ENCODE results near the gene MRPS12.
"Not testable (repeated sequence)": the region's sequence is repeated elsewhere in the genome, so short reads cannot be mapped to it uniquely, and the experiment has no call there.

MRPS12 gene

DNA sequence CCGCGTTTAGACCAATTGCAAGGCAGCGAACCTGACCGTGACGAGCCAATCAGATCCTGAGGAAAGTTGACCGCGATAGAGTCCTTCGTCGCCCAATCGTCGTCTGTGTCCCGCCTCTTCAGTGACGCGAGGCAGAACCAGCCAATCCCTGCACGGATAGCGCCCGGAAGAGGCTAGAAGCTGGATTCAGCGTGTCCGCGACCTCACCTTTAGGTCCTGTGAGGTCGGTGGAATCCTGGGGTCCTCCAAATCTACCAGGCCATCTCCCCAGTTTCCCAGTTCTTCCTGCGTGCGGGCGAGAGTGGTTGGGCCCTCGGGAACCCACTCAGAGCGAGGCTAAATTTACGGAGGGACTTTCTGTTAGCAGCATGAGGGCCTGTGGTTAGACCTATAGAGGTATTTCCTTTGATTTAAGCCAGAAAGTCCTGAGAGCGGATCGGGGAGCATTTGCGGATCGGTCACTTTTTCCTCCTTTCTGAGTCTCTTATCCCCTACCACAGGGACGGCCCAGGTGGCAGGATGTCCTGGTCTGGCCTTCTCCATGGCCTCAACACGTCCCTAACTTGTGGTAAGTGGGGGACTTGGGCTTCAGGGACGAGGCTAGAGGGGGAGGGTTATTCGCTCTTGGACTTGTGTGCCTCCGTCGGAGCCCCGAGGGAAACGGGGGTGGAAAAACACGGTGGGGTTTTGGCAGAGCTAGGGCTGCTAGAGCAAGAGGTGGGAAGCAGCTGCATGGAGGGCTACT is at the start of gene MRPS12:
TSS of gene MRPS12 (plus strand) at position 169 of the 745 bp plus-strand sequence. CDS start at position 520, 351 bp downstream.
- peak; percentile 93 to 98 for DNase-seq (ENCODE audit: extremely low read depth in 1 of 2, low read depth in 1 of 2)

DNA sequence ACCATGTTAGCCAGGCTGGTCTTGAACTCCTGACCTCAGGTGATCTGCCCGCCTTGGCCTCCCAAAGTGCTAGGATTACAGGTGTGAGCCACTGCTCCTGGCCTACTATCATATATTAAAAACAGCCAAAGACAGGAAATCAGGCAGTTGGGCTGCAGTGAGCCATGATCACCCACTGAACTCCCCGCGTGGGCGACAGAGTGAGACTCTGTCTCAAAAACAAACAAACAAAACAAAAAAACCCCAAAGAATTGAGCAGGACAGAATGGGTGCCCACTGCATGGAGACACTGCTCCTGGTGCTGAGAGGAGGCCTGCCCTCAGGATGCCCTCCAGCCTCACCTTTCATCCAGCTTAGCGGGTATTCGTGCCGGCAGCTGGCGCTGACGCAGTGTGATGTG is 47.5 kb upstream of the MRPS12 start:
- no peak for DNase-seq (ENCODE audit: extremely low read depth in 1 of 2, low read depth in 1 of 2)

DNA sequence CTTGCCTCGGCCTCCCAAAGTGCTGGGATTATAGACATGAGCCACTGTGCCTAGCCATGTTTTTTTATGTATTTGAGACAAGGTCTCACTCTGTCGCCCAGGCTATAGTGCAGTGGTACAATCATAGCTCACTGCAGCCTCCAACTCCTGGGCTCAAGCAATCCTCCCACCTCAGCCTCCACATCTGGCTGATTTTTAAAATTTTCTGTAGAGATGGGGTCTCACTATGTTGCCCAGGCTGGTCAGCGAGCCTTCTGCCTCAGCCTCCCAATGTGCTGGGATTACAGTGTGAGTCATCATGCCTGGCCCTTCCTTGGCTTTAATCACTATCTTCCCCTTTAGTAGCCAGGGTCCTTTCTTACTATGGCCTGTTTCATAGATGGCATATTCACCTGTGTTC is 46.1 kb upstream of the MRPS12 start:
- not testable (repeated sequence) for DNase-seq (ENCODE audit: extremely low read depth in 1 of 2, low read depth in 1 of 2)

DNA sequence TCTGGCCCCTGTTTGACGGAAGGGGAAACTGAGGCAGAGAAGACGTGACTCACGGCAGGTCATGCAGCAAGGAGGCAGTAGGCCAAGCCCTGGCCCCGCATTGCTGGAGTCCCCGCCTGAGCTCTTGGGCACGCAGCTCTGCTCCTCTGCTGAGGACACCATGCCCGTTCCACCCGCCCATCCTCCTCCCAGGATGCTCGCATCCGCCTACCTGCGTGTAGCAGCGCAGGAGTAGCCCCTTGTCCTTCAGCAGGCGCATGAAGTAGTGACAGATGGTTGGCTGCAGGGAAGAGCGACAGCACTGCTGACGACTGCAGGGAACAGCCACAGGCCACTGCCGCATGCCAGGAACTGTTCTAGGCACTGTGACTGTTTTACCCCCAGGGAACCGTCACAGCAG is 41.9 kb upstream of the MRPS12 start:
- no peak for DNase-seq (ENCODE audit: extremely low read depth in 1 of 2, low read depth in 1 of 2)

DNA sequence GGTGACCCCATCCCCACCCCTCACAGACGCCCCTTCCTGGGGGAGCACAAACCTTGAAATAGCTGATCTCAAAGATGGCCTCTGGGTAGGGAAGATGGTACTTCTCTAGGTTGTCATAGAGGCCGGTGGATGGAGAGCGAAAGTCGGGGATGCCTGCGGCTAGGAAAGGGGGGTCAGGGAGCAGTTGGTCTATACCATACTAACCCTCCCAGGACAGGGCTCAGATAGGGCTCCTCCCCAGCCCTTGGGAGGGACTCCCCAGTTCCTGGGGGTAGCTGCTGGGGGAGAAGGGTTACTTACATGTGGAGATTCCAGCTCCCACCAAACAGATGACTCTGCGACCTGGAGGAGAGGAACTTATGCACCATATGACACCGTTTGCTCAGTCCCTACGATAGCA is 40.9 kb upstream of the MRPS12 start:
- no peak for DNase-seq (ENCODE audit: extremely low read depth in 1 of 2, low read depth in 1 of 2)

DNA sequence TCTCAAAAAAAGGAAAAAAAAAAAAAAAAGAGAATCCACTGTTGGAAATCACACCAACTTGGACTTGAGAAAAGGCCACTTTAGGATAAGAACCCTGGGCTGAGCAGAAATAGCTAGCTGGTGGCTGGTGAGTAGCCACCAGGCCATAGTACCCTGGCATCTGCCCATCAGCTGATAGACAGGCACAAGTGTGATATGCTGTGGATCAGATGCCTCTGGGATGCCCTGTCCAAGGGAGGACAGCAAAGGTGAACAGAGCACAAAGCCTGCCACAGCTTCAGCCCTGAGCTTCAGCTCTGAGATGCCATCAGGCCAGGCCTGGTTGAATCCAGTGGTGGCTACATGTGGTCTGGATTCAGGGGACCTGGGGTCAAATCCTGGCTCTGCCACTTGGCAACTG is 40.1 kb upstream of the MRPS12 start:
- DNase-seq (ENCODE audit: extremely low read depth in 1 of 2, low read depth in 1 of 2), result no peak

DNA sequence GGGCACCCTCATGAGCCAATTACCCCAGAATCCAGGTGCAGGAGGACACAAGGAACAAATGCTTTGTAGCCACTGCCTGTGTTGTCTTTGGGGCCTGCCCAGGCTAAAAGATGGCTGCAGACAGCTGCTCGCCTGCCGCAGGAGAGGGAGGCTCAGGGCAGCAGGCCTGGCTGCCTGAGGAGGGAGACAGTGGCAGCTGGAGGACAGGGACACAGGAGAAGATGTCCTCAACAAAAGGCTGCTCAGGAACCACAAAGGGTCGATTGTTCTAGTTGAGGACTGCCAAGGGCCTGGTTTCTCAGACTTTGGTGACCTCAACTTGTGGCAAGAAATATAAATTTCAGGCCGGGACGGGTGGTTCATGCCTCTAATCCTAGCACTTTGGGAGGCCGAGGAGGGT is 39.0 kb upstream of the MRPS12 start:
- DNase-seq (ENCODE audit: extremely low read depth in 1 of 2, low read depth in 1 of 2), result no peak

DNA sequence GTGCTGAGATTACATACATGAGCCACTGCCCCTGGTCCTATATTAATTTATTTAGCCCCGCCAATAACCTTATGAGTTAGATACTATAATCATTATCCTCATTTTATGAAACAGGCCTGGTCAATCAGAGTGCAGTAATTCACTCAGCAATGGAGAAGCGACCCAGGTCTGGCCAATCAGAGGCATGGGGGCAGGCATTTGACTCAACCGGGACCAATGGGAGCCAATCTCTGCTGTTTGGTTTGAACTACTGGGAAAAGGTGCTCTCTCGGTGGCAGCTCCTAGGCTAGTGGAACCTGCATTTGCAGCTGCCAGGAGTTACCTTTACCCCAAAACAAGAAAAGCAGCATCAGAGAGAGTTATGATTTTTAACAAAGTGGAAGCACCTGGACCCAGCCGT is 37.9 kb upstream of the MRPS12 start:
- no peak for DNase-seq (ENCODE audit: extremely low read depth in 1 of 2, low read depth in 1 of 2)

DNA sequence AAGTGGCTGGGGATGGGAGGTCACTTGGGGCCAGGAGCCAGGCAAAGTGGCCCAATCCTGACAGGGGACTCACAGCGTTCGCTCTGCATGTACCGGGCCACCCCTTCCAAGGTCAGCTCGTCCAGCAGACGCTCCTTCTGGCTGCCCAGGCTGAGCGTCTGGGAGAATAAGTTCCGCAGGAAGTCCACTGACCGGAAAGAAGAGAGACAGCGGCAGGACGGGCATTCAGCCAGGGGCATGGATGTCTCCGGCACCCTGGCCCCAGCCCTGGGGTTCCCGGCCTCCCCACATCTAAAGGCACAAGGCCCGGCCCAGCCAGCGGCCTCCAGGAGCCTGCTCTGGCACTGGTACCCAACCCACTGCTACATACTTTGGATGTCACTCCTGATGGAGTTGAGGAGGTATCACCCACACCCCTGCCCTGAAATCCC is 37.4 kb upstream of the MRPS12 start:
- DNase-seq (ENCODE audit: extremely low read depth in 1 of 2, low read depth in 1 of 2), result no peak

DNA sequence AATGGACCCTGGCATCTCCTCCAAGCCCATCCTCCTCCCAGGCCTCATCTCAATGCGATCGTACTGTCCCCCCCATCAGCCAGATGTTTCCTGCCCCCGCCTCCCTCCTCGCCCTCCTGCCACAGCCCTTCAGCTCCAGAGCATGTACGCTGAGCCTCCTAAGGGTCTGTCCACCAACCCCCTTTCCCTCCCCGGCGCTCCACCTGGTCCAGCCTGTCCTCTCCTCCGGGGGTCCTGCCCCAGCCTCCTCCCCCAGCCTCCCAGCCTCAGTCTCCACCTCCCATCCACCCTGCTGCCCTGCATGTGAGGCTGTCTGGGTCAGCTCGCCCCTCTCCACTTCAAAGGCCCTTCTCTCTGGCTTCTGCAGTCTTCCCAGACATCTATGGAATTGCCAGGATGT is 35.8 kb upstream of the MRPS12 start:
- DNase-seq (ENCODE audit: extremely low read depth in 1 of 2, low read depth in 1 of 2), result no peak

DNA sequence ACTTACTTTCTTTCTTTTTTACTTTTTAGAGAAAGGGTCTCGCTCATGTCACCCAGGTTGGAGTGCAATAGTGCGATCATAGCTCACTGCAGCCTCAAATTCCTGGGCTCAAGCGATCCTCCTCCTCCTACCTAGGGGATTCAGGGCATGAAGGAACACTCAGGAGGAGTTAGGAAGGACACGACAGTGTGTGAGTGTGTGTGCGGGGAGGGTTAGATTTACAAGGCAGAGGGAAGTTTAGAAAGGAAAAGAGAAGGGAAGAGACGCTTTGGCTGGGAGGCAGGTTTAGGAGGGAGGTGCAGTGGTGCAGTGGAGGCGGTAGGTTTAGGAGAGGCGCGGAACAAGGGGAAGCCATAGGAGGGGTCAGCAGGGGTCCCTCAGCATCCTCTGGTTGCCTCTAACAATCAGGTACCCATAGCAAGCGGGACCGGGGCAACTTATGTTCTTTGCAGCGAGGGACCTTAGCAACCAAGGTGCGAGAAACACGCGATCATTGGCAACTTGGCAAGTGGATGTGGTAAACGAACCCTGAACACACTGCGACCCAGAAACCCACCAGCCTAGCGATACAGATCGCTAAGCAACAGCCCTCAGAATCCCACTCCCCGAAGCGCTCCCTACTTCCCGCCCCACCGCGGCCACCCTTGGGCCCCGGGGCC is 31.8 kb upstream of the MRPS12 start:
- DNase-seq (ENCODE audit: extremely low read depth in 1 of 2, low read depth in 1 of 2), result no peak

DNA sequence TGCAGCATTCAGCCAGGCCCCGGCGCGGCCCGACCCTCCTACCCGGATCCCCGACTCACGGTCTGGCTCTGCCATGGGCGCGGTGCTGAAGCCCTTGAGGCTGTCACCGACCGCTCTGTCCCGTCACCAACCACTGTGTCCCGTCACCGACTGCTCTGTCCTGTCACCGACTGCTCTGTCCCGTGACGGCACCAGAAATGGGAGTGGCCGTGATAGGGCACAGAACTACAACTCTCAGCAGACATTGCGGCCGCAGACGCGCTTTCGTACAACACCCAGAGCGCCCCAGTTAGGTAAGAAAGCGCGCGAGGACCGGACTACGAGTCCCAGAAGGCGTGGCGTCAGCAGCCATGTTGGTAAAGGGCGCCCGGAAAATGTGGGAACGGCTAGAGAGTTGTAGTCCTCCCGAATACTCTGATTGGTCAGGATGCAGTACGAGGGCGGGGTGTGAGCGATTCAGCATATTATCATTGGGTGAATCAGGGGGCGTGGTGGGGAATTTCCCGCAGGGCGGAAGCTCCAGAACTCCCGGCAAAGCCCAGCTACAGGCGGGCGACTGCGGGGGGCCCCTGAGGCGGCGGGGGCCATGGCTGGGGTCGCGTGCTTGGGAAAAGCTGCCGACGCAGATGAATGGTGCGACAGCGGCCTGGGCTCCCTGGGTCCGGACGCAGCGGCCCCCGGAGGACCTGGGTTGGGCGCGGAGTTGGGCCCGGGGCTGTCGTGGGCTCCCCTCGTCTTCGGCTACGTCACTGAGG is 31.1 kb upstream of the MRPS12 start, which contains the start of the genes NFKBIB and SIRT2:
TSS of gene NFKBIB (plus strand) at position 523 of the 755 bp plus-strand sequence. CDS start at position 587, 64 bp downstream.
TSS of gene SIRT2 (minus strand) at position 172 of the 755 bp plus-strand sequence. CDS start at position 75, 97 bp downstream.
- peak; percentile 95 to 100 for DNase-seq (ENCODE audit: extremely low read depth in 1 of 2, low read depth in 1 of 2)

DNA sequence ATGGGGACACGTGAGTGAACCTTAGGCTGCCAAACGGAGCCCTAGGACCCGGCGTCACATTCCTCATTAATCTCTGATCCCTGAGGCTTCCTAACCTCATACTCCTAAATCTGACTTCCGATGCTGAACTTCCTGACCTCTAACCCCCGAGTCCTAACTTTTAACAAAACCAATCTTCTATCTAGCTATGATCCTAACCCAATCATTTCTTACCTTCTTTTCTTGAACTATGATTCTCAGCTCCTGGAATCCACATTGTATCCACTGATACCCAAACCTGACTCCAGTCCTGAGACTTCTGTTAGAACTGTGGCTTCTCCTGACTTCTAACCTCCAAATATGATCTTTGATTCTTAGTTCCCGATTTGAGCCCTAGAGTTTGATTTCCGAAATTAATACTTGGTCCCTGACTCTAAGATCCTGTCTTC is 30.5 kb upstream of the MRPS12 start:
- DNase-seq (ENCODE audit: extremely low read depth in 1 of 2, low read depth in 1 of 2), result no peak

DNA sequence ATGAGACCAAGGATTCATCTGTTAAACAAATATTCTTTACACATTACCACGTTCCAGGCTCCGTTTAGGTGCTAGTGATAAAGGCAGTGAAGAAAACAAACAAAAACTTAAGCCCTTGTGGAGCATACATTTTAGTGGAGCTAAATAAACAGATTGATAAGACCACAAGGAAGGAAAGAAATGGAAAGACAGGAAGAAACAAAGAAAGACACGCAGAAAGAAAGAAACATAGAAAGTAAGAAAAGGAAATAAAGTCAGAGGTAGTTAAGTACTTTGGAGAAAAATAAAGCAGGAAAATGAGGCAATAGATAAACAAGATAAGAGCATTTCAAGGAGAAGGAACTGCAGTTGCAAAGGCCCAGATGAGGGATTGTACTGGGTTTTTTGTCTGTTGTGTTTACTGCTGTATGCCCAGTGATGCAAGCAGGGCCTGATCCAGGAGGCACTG is 30.0 kb upstream of the MRPS12 start:
- DNase-seq (ENCODE audit: extremely low read depth in 1 of 2, low read depth in 1 of 2), result no peak

DNA sequence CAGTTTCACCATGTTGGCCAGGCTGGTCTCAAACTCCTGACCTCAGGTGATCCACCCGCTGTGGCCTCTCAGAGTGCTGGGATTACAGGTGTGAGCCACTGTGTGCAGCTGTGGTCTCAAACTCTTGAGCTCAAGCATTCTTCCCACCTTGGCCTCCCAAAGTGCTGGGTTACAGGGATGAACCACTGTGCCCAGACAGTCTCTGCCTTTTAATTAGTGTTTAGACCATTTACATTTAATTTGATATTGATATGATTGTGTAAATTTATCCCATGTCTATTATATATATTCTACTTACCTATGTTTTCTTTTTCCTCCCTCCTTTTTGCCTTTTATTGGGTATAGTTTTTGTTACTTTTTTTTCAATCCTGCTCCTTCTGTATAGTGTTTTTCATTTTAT is 29.1 kb upstream of the MRPS12 start:
- no peak for DNase-seq (ENCODE audit: extremely low read depth in 1 of 2, low read depth in 1 of 2)

DNA sequence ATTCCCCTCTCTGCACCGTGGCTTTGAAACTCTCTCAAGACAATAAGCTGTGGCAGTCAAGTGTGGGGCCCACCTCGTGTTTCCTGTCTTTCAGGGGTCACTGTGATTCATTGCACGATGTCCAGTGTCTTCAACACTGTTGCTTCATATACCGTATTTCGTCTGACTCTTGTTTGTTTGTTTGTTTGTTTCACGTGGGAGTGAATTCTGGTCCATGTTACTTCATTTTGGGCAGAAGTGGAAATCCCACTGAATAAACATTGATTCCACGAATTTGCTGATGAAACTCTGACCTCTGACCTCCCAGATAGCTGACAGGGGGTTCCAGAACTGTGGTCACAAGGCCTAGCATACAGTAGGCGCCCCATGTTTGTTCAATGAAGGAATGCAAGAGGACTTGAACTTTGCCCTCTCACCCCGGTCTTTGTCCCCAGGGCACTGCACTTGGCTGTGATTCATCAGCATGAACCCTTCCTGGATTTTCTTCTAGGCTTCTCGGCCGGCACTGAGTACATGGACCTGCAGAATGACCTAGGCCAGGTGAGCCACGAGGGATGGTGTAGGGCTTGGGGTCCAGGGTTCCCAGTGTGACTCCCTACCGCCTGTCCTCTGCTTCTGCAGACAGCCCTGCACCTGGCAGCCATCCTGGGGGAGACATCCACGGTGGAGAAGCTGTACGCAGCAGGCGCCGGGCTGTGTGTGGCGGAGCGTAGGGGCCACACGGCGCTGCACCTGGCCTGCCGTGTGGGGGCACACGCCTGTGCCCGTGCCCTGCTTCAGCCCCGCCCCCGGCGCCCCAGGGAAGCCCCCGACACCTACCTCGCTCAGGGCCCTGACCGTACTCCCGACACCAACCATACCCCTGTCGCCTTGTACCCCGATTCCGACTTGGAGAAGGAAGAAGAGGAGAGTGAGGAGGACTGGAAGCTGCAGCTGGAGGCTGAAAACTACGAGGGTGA is 25.9 kb upstream of the MRPS12 start:
- no peak for DNase-seq (ENCODE audit: extremely low read depth in 1 of 2, low read depth in 1 of 2)

DNA sequence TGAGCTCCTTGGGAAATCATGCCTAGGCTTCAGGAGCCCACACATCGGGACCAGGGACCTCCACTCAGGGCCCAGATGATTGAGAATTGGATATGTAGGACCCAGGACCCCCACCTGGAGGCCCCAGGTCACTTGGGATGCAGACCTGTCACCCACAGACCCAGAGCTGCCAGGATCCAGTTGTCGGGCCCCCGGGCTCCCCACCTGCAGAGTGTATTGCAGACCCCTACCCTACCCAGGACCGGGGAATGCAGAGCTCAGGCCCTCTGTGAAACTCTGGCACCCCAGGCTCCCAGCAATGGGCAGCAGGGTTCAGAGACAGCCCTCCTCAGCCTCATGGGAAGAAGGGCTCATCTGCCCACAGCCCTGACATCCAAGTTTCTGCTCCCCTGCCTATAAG is 25.1 kb upstream of the MRPS12 start:
- no peak for DNase-seq (ENCODE audit: extremely low read depth in 1 of 2, low read depth in 1 of 2)

DNA sequence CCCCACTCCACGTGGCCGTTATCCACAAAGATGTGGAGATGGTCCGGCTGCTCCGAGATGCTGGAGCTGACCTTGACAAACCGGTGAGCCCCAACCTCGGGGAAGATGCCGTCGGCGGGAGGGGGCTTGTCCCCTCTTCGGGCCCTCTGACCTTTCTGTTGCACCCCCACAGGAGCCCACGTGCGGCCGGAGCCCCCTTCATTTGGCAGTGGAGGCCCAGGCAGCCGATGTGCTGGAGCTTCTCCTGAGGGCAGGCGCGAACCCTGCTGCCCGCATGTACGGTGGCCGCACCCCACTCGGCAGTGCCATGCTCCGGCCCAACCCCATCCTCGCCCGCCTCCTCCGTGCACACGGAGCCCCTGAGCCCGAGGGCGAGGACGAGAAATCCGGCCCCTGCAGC is 23.5 kb upstream of the MRPS12 start:
- DNase-seq (ENCODE audit: extremely low read depth in 1 of 2, low read depth in 1 of 2), result no peak

DNA sequence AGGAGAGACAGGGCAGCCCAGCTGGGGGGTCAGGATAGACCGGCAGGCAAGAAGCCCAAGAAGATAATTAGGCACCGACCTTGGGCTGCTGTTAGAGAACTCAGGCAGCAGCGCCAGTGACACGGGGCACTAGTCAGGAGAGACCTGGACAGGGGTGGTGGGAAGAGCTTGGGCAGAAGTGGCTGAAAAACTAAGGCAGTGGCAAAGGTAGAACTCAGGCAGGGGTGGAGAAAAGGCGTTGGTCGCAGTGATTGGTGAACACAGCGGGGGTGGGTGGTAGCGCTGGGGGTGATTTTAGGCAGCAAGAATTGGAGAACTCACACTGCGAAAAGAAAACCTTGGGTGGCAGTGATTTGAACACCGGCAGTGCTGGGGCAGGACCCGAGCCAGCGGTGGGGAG is 23.1 kb upstream of the MRPS12 start:
- DNase-seq (ENCODE audit: extremely low read depth in 1 of 2, low read depth in 1 of 2), result no peak

DNA sequence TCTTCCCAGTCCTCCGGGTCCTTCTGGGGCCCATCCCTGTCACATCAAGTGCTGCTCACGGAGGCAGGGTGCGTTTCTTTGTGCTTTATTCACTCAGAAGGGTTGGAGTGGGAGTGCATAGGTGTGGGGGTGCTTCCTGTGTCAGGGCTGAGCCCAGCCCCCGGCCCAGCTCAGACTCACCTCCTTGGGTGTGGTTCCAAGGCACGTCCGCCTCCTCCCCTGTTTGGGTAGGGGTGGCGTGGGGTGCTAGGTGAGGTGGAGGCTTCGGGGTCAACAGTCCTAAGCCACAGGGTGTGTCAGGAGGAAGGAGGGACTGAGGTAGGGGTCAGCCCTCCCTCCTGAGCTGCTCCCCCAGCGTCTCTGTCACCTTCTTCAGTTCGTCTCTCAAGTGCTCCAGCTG is 21.8 kb upstream of the MRPS12 start:
- no peak for DNase-seq (ENCODE audit: extremely low read depth in 1 of 2, low read depth in 1 of 2)

All from activated CD8-positive, alpha-beta memory T cell treated with anti-CD3 and anti-CD28 coated beads for 1 hour (primary cell).